Non-pigmented ciliary epithelial cell (primary cell): ENCODE results near the gene TRABD2B.

Experiments used
- DNase-seq: peaks from one replicate; pipeline ENCODE4 v3.0.0-alpha.2; 2010; ENCODE audit warnings: low read depth

Gene TRABD2B

GRCh38 chr1:47875831-47876586, 121.2 kb downstream of the TRABD2B start:
- no peak for DNase-seq

- DNase-seq = no peak
Measured at GRCh38 chr1:47875036-47875435, 122.1 kb downstream of the TRABD2B start.

- no peak for DNase-seq
Measured at GRCh38 chr1:47873337-47873736, 123.8 kb downstream of the TRABD2B start.

- DNase-seq = no peak
Measured at GRCh38 chr1:47872886-47873285, 124.3 kb downstream of the TRABD2B start.

GRCh38 chr1:47871799-47872353, 125.3 kb downstream of the TRABD2B start:
- DNase-seq = no peak

- no peak for DNase-seq
Measured at GRCh38 chr1:47870946-47871676, 126.1 kb downstream of the TRABD2B start.

GRCh38 chr1:47870480-47870879, 126.7 kb downstream of the TRABD2B start:
- no peak for DNase-seq

- DNase-seq = no peak
Measured at GRCh38 chr1:47868348-47868676, 128.9 kb downstream of the TRABD2B start.

GRCh38 chr1:47867438-47868347, 129.5 kb downstream of the TRABD2B start:
- DNase-seq = no peak

- DNase-seq = no peak
Measured at GRCh38 chr1:47866601-47867437, 130.4 kb downstream of the TRABD2B start.

GRCh38 chr1:47865881-47866535, 131.2 kb downstream of the TRABD2B start:
- DNase-seq = no peak

- no peak for DNase-seq
Measured at GRCh38 chr1:47859092-47859743, 138.0 kb downstream of the TRABD2B start.

- no peak for DNase-seq
Measured at GRCh38 chr1:47856996-47857395, 140.2 kb downstream of the TRABD2B start.

GRCh38 chr1:47855230-47855629, 142.0 kb downstream of the TRABD2B start:
- no peak for DNase-seq

- no peak for DNase-seq
Measured at GRCh38 chr1:47854552-47855144, 142.5 kb downstream of the TRABD2B start.

- no peak for DNase-seq
Measured at GRCh38 chr1:47853852-47854251, 143.3 kb downstream of the TRABD2B start.

- DNase-seq = no peak
Measured at GRCh38 chr1:47853059-47853458, 144.1 kb downstream of the TRABD2B start.

GRCh38 chr1:47852006-47852718, 145.0 kb downstream of the TRABD2B start:
- no peak for DNase-seq

- no peak for DNase-seq
Measured at GRCh38 chr1:47850451-47850850, 146.7 kb downstream of the TRABD2B start.
